Measurements from ENCODE around the gene SCN8A.

SCN8A gene

DNA sequence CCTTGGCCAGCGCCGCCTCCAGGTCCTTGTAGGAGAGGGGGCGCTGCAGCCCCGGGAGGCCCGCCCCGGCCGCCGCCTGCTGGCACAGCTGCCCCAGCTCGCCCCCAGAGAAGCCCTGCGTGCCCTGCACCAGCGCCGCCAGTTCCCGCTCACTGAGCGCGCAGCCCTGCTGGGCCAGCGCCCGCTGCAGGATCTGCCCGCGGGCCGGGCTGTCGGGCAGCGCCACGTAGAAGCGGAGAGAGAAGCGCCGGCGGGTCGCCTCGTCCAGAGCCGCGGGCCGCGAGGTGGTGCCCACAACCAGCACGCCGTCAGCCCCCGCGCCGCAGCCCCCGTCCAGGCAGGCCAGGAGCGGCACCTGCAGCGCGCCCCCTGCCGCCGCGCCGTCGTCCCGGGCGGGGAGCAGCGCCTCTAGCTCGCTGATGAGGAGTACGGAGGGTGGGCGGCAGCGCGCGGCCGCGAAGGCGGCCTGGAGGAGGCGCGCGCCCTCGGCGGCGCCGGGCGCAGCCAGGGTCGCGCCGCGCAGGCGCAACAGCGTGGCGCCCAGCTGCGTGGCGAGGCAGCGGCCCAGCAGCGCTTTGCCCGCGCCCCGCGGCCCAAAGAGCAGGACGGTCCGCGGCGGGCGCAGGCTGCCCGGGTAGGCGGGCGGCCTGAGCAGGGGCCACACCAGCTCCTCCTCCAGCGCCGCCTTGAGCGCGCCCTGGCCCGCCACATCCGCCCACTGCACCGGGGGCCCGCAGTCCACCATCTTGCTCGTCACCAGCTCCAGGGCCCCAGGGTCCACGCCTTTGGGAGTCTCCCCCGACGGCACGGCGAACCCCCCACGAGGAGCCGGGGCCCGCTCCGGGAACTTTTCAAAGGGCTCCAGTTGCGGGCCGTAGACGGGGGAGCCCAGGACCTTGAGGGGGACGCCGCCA, 229.8 kb downstream of the SCN8A start:
- Mint-ChIP-seq H3K4me3 (no peak overlapping the region), H3K4me1 (peaks cover 55% of the 10 kb centered on the region), H3K27me3 (ENCODE audit: low read depth, poor library complexity) (peaks cover 23% of the 10 kb centered on the region)

DNA sequence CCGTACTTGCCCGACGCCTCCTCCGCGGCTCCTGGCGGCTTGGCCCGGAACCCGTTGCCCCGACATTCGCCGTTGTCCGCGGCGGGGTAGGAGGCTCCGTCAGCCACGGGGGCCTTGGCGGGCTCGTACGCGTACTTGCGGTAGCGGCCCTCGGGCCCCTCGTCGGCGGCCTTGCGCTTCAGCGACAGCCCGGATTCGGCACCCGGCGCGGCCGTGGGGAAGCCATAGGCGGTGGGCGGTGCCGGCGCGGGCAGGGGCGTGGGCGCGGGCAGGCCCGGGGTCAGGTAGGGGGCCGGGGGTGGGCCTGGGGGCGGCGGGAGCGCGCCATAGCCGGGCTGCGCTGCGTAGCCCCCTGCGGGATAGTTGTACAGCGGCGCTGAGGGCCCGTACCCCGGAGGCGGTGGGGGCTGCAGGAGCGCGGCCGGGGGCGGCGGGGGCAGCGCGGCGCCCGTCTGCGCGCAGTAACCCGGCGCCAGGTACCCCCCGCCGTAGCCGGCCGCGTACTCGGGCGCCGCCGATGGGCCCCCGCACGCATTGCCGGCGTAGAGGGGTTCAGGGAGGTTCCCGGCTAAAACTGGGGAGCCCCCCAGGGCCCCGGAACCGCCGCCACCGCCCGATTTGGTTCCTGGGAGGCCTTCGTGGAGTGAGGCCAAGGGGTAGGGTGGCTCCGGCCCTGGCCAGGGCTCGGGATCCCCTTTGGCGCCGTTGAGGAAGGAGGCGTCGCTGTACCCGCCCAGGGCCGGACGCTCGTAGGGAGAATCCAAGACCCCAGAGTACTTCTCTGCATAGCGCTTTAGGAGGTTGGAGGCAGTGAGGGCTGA, 230.6 kb downstream of the SCN8A start:
- TF ChIP-seq, protein P1, sequence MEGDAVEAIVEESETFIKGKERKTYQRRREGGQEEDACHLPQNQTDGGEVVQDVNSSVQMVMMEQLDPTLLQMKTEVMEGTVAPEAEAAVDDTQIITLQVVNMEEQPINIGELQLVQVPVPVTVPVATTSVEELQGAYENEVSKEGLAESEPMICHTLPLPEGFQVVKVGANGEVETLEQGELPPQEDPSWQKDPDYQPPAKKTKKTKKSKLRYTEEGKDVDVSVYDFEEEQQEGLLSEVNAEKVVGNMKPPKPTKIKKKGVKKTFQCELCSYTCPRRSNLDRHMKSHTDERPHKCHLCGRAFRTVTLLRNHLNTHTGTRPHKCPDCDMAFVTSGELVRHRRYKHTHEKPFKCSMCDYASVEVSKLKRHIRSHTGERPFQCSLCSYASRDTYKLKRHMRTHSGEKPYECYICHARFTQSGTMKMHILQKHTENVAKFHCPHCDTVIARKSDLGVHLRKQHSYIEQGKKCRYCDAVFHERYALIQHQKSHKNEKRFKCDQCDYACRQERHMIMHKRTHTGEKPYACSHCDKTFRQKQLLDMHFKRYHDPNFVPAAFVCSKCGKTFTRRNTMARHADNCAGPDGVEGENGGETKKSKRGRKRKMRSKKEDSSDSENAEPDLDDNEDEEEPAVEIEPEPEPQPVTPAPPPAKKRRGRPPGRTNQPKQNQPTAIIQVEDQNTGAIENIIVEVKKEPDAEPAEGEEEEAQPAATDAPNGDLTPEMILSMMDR (IDR thresholded peaks at IDR 0.05) = no peak
- H3K9me3 Mint-ChIP-seq = no peaks in the 10 kb centered on the region
- peaks cover 24% of the 10 kb centered on the region for H3K36me3 Mint-ChIP-seq (ENCODE audit: low read depth)
- DNase-seq = peak; percentile 38
- no peak overlapping the region for H3K27ac Mint-ChIP-seq
- peaks cover 54% of the 10 kb centered on the region for H3K4me1 Mint-ChIP-seq
- H3K4me3 Mint-ChIP-seq = peak overlapping the region; percentile 28
- H3K27me3 Mint-ChIP-seq (ENCODE audit: low read depth, poor library complexity) = peaks cover 18% of the 10 kb centered on the region

More for the DNA sequence above, 229.8 kb downstream of the SCN8A start:
- TF ChIP-seq, protein P1 (IDR thresholded peaks at IDR 0.05) = no peak
- no peaks in the 10 kb centered on the region for H3K9me3 Mint-ChIP-seq
- peaks cover 24% of the 10 kb centered on the region for H3K36me3 Mint-ChIP-seq (ENCODE audit: low read depth)
- no peak overlapping the region for H3K27ac Mint-ChIP-seq
- DNase-seq = peak; percentile 89

DNA sequence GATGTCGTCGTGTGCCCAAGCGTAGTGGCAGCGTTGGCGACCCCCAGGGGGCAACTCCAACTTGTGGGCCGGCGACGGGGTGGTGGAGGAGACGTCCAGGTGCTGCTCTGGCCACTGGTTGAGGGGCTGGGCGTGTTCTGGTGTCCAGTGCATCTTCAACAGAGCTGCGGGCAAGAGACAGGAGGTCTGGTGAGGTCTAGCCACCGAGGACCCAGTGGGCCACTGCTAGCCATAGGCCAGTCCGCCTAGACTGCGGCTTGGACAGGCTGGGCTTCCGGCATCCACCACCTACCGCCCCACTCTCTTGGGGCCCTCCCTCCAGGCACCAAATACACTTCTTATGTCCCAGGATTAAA, 231.2 kb downstream of the SCN8A start:
- H3K36me3 Mint-ChIP-seq (ENCODE audit: low read depth) = peaks cover 23% of the 10 kb centered on the region
- H3K27me3 Mint-ChIP-seq (ENCODE audit: low read depth, poor library complexity) = peaks cover 15% of the 10 kb centered on the region
- H3K27ac Mint-ChIP-seq = no peak overlapping the region
- TF ChIP-seq, protein P1 (IDR thresholded peaks at IDR 0.05) = no peak
- no peaks in the 10 kb centered on the region for H3K9me3 Mint-ChIP-seq
- H3K4me1 Mint-ChIP-seq = peaks cover 53% of the 10 kb centered on the region
- DNase-seq = no peak
- H3K4me3 Mint-ChIP-seq = peak overlapping the region; percentile 28

DNA sequence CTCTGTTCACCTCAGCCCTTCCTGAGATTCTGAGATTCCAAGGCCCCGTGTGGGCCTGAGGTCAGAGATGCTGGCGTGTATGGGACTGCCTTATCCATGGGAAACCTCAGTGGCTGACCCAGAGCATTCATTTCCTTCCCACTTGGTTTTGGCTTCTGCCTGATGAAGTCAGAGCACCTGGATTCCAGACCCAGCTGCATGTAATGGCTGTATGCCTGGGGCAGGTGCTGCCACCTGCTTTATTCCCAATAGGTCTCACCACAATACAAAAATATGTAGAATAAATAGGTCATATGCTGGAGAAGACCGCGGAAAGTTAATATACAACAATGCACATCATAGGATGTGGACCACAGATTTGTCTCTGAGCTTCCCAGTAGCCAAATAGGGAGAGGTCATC, 231.9 kb downstream of the SCN8A start:
- Mint-ChIP-seq H3K27ac (no peak overlapping the region), H3K27me3 (ENCODE audit: low read depth, poor library complexity) (peaks cover 14% of the 10 kb centered on the region), H3K4me3 (no peak overlapping the region), H3K9me3 (no peaks in the 10 kb centered on the region), H3K4me1 (peaks cover 53% of the 10 kb centered on the region), H3K36me3 (ENCODE audit: low read depth) (peaks cover 18% of the 10 kb centered on the region)
- TF ChIP-seq, protein P1 (IDR thresholded peaks at IDR 0.05) = no peak
- DNase-seq = no peak

DNA sequence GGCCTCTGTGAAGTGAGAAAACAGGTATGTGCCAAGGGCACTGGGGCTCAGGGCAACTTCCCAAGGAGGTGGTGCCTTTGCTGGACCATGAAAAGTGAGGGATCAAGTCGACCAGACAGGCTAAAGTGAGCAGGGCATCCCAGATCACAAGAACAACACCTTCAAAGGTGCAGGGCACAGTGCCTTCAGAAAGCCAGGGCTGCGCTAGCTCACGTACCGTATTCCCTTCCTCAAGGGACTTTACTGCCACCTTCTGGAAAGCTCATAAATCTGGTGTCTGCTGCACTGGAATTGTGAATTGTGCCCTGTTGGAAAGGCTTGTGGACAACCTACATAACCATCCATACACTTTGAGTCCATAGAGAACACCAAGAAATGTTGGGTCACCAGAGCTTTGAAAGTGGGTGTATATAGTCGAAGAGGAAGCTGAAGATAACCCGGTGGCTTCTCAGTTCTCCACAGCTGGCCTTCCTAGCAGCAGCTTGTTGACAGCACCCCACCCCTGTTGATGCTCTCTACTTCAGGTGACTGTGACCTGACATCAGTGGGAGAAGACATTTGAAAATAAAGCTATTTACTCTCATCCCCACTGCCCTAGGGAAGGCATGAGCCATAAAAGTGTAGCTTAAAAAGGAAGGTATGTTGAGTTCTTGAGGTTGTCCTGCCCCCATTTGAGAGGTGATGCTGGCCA, 233.0 kb downstream of the SCN8A start:
- H3K4me1 Mint-ChIP-seq = peaks cover 57% of the 10 kb centered on the region
- H3K4me3 Mint-ChIP-seq = no peak overlapping the region
- TF ChIP-seq, protein P1 (IDR thresholded peaks at IDR 0.05) = no peak
- H3K27ac Mint-ChIP-seq = no peak overlapping the region
- peaks cover 18% of the 10 kb centered on the region for H3K36me3 Mint-ChIP-seq (ENCODE audit: low read depth)
- DNase-seq = no peak
- peaks cover 14% of the 10 kb centered on the region for H3K27me3 Mint-ChIP-seq (ENCODE audit: low read depth, poor library complexity)
- H3K9me3 Mint-ChIP-seq = no peaks in the 10 kb centered on the region

Measured in nephron progenitor cell (in vitro differentiated cells).